Measurements from ENCODE around the gene ALS2CL. TPM values are rescaled to one million over a fixed set of nuclear protein-coding genes. Genes with fewer than 3 reads are reported as not detected.
A peak's percentile ranks its signal among the peaks of the same experiment; 100 is the strongest.

ALS2CL gene
- total RNA-seq, 3 donors from 2014 or later: 28.5 to 68.1 (median 43.7) TPM

DNA sequence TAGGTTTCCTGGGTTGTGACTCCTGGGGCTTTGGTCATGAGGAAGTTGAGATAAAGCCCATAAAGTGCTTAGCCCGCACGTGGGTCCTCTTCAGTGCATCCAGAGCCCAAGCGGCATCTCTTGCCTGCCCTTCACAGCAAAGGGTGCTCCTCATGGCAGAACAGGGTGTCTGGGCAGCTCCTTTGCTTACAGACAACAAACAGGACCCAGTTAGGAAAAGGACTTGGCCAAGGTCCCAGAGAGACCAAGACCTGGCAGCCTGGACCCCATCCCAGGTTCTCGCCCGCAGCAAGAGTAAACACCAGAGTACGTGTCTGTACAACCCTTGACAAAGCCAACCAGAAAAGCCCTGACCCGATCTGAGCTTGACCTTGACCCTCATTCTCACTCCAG is 27.0 kb downstream of the ALS2CL start:
- ATAC-seq (no peak), DNase-seq (no peak)
- intact Hi-C loops (cut with DNase I, micrococcal nuclease): no loop called here
- no peaks in the 10 kb centered on the region for H3K4me1 ChIP-seq (ENCODE audit: low read depth)
- no peak overlapping the region for H3K4me3 ChIP-seq
- no peaks in the 10 kb centered on the region for H3K9me3 ChIP-seq
- no peaks in the 10 kb centered on the region for H3K36me3 ChIP-seq (ENCODE audit: low read depth)
- TF ChIP-seq, protein P1, sequence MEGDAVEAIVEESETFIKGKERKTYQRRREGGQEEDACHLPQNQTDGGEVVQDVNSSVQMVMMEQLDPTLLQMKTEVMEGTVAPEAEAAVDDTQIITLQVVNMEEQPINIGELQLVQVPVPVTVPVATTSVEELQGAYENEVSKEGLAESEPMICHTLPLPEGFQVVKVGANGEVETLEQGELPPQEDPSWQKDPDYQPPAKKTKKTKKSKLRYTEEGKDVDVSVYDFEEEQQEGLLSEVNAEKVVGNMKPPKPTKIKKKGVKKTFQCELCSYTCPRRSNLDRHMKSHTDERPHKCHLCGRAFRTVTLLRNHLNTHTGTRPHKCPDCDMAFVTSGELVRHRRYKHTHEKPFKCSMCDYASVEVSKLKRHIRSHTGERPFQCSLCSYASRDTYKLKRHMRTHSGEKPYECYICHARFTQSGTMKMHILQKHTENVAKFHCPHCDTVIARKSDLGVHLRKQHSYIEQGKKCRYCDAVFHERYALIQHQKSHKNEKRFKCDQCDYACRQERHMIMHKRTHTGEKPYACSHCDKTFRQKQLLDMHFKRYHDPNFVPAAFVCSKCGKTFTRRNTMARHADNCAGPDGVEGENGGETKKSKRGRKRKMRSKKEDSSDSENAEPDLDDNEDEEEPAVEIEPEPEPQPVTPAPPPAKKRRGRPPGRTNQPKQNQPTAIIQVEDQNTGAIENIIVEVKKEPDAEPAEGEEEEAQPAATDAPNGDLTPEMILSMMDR (IDR thresholded peaks at IDR 0.05): no peak

DNA sequence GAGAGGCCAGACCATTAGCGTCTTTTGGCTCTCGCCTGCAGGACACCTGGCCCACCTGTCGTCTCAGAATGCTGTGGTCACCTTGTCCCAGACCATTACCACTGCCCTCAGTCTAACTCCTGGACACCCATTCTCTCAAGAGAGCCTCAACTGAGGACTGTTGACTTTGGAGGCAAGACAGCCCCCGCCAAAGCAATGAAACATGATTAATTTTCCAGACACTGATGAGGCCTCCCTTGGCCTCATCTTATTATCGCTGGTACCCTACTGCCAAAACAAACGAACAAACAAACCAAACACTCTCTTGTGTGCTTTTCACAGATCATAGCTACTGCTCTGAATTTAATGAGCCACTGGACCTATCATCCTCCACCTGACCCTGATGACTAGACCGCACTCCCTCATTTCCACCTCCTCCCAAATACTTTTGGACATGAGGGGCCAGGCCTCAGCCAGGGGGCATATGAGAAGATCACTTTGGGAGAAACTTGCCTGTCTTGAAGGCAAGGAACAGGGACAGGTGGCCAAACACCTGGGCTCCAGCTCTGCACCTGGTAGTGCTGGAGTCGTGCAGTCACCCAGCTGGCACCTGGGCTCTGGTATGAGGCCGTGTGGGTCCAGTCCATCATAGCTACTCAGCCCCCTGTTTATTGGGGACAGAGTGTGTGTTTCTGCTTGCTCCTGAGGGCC is 27.6 kb downstream of the ALS2CL start:
- Histone ChIP-seq H3K9me3 (no peaks in the 10 kb centered on the region), H3K4me1 (ENCODE audit: low read depth) (no peaks in the 10 kb centered on the region), H3K4me3 (no peak overlapping the region), H3K36me3 (ENCODE audit: low read depth) (no peaks in the 10 kb centered on the region)
- DNase-seq (no peak), ATAC-seq (no peak)
- TF ChIP-seq, protein P1 (IDR thresholded peaks at IDR 0.05): no peak
- intact Hi-C loops (cut with DNase I, micrococcal nuclease): no loop called here

DNA sequence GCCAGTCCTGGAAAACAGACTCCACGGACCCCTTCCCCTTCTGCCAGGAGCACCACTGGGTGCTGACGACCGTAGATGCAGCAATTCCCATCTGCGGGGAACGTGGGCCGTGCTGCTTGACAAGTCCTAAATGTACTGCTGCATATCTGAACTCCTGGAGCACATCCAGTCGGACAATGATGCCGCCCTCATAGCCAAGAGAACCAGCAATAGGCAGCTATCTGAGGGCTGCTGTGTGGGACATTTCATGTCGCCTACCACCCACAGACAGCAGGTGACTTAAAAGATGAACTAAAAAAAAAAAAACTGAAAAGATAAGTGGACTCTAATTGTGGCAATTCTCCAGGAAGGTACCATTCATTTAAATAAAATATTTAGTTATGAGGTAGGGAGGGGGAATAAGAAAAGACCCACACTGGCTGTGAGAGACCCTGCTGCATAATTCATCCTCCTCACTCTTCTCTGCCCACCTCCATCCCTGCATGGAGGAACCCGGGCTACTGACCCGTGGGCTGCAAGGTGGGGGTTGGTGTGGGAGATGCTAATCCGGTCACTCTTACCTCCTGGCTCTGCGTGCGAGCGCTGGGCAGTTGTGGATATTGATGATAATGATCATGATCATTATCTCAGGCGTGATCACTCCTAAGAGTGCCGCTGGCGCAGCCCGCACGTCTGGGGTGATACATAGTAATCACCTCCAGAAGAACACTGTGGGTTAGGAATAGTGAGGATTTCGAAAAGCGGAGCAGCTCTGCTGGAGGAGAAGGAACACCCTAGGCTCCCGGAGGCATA is 28.3 kb downstream of the ALS2CL start:
- intact Hi-C loops (cut with DNase I, micrococcal nuclease): no loop called here
- H3K4me1 ChIP-seq (ENCODE audit: low read depth): no peaks in the 10 kb centered on the region
- ATAC-seq (no peak), DNase-seq (no peak)
- H3K9me3 ChIP-seq: no peaks in the 10 kb centered on the region
- no peak overlapping the region for H3K4me3 ChIP-seq
- TF ChIP-seq, protein P1 (IDR thresholded peaks at IDR 0.05): no peak
- no peaks in the 10 kb centered on the region for H3K36me3 ChIP-seq (ENCODE audit: low read depth)

DNA sequence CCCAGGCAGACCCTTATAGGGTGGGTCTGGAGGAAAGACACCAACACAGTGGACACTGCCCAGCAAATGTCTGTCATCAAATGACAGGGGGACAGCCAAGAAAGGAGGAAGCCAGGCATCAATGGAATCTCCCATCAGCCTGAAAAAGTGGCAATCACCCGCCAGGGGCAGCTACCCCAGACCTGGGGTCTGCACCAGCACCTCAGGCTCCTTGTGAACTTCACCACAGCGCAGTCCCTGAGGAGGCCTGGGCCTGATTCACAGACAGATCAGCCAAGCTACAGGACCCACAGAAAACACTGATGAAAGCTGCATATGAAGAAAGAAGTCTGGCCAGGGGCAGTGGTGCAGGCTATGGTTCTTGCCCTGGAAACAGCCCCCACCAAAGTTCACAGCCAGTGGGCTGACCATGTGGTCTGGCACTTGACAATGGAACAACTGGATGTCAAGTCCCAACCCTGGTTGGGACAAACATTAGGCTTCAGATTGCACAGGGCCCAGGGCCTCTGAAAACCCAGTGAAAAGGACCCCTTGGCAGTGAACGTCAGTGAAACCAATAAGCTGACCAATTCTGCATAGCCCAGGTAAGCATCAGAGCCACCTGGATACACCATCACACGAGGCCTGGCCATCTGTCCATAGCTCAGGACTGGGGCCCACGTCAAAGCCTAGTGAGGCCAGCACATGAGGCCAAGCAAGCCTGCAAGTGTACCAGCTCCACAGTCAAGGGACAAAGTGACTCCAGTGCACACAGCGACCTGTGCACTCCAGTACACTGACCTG is 29.1 kb downstream of the ALS2CL start:
- intact Hi-C loops (cut with DNase I, micrococcal nuclease): no loop called here
- H3K4me1 ChIP-seq (ENCODE audit: low read depth): no peaks in the 10 kb centered on the region
- H3K36me3 ChIP-seq (ENCODE audit: low read depth): no peaks in the 10 kb centered on the region
- H3K4me3 ChIP-seq: no peak overlapping the region
- ATAC-seq (no peak), DNase-seq (no peak)
- TF ChIP-seq, protein P1 (IDR thresholded peaks at IDR 0.05): no peak
- H3K9me3 ChIP-seq: no peaks in the 10 kb centered on the region

DNA sequence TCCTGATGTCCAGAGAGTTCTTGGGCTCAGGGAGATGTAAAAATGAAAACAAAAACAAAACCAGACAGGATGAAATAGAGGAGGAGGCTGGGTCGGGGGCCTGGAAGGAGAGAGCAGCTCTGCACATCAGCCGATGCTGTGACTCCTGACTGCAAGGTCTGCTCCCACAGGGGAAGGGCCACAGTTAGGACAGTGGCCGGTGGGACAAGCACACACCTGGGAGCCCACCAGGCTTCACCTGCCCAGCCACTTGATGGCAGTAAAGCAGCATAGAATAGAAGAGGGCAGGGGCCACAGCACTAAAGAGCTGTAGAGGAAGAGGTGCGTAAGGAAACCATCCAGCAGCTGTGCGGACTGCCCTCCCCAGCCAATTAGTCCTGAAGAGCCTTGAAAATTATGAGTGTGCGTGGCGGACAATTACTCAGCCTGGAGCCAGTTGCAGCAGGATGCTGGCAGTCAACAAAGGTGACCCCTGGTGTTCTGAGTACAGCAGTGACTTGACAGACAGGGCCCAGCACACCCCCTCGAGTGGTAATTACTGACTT is 29.8 kb downstream of the ALS2CL start:
- TF ChIP-seq, protein P1 (IDR thresholded peaks at IDR 0.05): no peak
- ATAC-seq: peak; percentile 18

More for the DNA sequence above, 29.8 kb downstream of the ALS2CL start:
- Histone ChIP-seq H3K9me3 (no peaks in the 10 kb centered on the region), H3K4me1 (ENCODE audit: low read depth) (no peaks in the 10 kb centered on the region), H3K4me3 (no peak overlapping the region), H3K36me3 (ENCODE audit: low read depth) (no peaks in the 10 kb centered on the region)
- intact Hi-C loops (cut with DNase I, micrococcal nuclease): no loop called here
- DNase-seq: no peak

Data from mucosa of descending colon (tissue), 3 donors.